Loucy (cell line): ENCODE data around the gene PODN.

Source experiments
- EZH2phosphoT487 ChIP-seq: fragments of 200-600 bp; IDR thresholded peaks from 2 replicates; pipeline ENCODE4 v1.6.1; 2018; ENCODE audit warnings: antibody characterized with exemption, mild to moderate bottlenecking, moderate library complexity, borderline replicate concordance
- TF ChIP-seq, protein P1 (sequence below): fragments of 200-600 bp; sonication (generic); conservative IDR thresholded peaks from 2 replicates; pipeline ENCODE4 v1.5.1; 2014; ENCODE audit warnings: mild to moderate bottlenecking, antibody characterized with exemption, low read length

- TF ChIP-seq, protein P1, sequence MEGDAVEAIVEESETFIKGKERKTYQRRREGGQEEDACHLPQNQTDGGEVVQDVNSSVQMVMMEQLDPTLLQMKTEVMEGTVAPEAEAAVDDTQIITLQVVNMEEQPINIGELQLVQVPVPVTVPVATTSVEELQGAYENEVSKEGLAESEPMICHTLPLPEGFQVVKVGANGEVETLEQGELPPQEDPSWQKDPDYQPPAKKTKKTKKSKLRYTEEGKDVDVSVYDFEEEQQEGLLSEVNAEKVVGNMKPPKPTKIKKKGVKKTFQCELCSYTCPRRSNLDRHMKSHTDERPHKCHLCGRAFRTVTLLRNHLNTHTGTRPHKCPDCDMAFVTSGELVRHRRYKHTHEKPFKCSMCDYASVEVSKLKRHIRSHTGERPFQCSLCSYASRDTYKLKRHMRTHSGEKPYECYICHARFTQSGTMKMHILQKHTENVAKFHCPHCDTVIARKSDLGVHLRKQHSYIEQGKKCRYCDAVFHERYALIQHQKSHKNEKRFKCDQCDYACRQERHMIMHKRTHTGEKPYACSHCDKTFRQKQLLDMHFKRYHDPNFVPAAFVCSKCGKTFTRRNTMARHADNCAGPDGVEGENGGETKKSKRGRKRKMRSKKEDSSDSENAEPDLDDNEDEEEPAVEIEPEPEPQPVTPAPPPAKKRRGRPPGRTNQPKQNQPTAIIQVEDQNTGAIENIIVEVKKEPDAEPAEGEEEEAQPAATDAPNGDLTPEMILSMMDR = no peak
- no peak for TF ChIP-seq EZH2phosphoT487
Measured at GRCh38 chr1:53089478-53090226, 27.6 kb downstream of the PODN start.
